CD4-positive, alpha-beta T cell treated with Interleukin-10 for 1 hour (primary cell): ENCODE results near the gene OSM.
"Not testable (repeated sequence)": the region's sequence is repeated elsewhere in the genome, so short reads cannot be mapped to it uniquely, and the experiment has no call there.

Experiments used
- DNase-seq: peaks from one replicate; pipeline ENCODE4 v3.0.0-alpha.2; 2020

OSM gene

DNA sequence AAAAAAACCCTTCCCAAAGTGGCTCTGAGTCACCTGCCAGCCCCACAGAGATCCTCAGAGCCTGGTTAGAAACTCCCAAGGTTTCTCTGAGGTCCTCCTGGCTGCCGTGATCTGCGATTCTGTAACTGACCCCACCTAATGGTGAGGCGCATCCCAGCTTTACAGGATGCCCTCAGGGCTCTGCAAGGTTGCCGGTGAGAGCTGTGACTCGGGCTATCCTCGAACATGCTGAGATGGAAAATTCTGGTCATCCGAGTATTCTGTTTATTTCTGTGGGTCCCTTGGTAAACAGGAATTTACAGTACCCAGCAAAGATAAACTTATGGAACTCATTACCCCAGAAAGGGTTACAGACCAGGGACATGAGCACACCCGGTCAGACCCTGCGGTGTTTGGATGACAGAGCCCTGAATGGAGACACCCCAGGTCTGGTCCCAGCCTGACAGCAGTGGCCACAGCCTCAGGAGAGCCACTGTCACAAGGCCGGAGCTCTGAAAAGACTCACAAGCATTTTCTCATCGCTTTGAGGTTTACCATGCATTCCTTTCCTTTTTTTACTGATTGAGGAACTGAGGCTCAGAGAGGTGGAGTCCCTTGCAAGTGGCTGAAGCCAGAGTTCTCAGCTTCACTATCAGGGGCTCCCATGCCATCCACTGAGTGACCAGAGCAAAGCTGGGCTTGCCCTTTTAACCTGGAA lies 42.3 kb downstream of the OSM start:
- no peak for DNase-seq

DNA sequence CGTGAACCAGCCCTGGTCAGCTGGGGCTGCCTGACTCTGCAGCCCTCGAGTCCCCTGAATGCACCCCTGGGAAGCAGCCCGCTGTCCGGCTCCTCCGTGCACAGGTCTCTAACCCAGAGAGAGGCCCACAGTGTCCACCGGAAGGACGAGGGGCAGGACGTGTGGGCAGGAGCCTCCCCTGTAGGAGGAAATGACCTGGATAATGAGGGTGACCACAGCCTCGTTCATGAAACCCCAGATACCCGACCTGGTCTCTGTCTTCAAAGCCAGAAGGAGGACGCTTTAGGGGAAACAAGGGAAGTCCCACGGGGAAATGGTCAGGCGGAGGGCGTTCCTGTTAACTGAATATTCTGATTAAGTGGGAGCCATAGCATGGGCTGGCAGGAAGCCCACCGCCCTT lies 43.3 kb downstream of the OSM start:
- no peak for DNase-seq

DNA sequence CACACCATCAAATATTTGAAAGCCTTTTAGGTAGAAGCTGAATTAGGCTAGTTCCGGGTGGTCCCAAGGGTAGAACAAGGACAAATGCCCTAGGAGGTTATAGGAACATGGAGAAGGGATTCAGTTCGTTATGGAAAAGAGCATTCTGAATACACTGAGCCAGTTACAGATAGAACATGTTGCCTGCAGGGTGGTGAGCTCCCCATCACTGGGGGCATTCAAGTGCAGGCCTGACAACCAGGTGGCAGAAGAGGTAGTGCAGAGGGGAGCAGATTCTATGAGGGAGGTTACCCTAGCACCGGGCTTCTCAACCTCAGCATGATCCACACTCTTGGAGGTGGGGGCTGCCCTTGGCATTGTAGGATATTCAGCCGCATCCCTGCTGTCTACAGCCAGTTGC lies 44.3 kb downstream of the OSM start:
- no peak for DNase-seq

DNA sequence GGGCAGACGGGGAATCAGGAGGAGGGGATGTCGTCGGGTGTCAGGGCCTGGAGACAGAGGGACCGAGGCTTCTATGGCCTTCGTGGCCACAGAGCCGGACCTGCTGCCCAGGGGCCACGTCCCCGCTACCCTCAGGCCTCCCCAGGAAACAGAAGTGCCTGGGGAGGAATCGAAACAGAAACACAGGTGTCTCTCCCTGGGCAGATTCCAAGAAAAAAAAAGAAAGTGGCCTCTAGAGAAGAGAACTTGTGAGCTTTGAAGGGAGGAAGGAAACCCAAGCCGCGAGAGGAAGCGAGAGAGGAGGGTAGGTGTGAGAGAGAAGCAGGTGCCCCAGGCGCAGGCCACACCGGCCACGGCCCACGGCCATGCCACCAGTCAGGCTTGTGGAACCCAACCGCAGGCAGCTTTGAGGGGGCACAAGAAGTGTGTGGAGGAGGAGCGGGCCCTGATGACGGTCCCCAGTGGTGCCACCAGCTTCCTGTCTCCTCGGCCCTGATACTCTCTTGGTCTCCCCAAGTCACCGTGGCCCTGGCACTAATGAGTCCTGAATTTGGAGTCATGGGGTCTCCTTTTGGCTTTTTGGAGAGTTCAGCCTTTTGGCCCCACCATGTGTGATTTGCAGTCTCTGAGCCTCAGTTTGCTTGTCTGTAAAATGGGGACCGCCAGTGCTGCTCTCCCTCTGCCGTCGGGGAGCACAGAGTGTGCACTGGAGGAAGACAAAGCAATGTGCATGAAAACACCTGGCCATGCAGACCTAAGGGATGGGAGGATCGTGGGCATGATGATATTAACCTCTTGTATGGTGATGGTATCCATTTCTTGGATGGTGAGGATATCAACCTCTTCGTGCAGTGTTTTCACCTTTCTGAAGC lies 45.3 kb downstream of the OSM start:
- DNase-seq, result peak; percentile 74

DNA sequence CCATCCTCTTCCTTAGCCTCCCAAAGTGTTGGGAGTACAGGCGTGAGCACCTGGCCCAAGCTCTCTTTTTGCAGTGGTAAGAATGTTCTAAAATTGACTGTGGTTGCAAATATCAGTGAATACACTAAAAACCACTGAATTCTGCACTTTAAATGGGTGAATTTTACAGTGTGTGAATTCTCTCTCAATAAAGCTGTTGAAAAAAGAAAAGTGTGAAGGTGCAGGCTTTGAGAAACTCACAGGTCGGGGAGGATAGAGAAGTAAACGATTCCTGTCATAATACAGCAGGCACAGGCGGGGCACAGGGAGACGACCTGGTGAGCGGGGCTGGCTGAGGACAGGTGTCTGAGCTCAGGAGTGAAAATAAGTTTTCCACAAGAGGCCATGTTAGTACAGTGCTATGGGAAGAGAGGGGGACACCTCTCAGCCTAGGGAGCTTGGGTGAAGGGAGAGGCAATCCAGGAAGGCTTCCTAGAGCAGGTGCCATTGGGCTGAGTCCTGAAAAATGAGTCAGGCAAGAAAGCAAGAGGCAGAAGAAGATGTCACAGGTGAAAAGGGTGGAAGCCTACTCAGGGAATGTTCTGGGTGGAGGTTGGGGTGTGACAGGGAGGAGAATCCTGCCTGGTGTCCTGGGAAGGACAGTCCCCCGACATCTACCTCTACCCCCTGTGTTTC lies 46.2 kb downstream of the OSM start:
- DNase-seq, result no peak

DNA sequence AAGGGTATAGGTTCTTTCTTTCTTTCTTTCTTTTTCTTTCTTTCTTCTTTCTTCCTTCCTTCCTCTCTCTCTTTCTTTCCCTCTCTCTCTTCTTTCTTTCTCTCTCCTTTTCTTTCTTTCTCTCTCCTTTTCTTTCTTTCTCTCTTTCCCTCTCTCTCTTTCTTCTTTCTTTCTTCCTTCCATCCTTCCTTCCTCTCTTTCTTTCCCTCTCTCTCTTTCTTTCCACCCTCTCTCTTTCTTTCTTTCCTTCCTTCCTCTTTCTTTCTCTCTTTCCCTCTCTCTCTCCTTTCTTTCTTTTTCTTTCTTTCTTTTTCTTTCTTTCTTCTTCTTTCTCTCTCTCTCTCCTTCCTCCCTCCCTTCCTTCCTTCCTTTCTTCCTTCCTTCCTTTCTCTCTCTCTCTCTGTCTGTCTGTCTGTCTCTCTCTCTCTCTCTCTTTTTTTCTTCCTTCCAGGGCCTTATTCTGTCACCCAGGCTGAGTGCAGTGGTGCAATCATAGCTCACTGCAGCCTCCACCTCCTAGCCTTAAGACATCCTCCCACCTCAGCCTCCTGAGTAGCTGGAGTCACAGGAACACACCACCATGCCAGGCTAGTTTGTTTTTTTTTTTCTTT lies 46.9 kb downstream of the OSM start:
- DNase-seq, result no peak

DNA sequence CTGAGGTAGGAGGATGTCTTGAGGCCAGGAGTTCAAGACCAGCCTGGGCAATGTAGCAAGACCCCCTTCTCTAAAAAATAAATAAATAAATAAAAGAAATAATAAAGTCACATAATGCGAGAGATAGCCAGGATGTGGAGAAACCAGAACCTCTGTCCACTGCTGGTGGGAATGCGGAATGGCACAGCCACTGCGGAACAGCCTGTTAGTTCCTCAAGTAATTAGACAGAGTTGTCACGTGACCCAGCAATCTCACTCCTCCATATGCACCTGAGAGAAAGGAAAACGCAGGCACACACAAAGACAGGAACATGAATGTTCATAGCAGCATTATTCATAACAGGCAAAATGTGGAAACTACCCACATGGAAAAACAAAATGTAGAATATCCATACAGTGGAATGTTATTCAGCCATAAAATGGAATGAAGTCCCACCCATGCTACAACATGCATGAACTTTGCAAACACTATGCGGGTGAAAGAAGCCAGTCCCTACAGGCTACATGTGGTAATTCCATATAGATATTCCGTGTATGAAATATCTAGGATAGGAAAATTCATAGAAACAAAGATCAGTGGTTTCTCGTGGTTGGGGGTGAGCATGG lies 47.5 kb downstream of the OSM start:
- DNase-seq, result no peak

DNA sequence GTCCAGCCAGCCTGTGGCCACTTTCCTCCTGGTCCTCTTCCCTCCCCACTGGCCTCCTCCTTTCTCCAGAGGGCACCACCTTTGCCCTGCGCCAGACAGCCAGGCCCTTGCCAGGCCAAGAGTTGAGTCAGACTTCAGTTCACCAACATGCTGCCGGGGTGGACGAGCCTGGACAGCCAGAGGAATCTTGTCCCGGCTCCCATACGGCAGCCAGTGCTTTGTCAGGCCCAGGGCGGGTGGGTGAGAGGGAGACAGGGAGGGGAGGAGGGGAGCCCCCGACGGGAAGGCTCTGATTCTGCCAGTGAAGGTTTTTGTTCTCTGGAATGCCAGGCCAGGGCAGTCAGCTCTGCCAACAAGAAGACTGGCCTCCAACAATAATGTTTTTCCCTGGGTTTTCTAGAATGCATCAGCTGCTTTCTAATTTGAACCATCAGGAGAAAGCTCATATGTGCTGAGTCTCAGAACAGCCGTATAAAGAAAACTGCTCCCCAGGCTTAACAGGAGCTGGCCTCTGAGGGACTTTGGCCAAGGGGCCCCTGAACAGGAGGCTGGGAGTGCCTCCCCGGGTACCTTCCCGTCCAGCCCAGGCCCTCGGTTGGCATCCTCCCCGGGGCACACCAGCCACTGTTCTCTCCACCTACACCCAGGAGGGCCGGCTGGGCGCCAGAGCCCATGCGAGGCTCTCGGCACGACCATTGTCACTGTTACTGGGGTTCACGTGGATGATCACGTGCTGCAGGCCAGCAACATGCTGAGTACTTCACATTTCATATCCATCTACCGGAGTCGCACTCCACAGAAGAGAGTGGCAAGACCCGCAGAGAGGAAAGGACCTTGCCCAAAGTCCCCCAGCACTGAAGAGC lies 48.7 kb downstream of the OSM start:
- DNase-seq, result no peak

DNA sequence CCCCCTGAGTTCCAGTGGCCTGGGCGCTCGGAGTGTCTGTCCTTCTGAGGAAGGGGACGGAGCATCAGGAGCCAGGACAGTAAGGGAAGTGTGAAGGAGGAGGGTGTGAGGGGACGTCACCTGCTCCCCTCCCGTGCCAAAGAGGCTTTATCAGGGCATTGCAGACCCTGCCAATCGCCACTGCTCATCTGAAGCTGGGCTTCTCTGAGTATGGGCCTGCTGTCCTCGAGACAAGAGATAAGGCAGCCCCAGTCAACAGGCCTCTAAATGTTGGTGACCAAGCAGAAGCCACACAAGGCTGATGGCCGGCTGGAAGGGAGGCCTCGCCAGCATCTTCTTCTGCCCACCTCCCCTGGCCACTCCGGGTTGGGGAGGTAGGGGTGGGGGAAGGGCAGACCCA lies 49.9 kb downstream of the OSM start:
- DNase-seq, result no peak

DNA sequence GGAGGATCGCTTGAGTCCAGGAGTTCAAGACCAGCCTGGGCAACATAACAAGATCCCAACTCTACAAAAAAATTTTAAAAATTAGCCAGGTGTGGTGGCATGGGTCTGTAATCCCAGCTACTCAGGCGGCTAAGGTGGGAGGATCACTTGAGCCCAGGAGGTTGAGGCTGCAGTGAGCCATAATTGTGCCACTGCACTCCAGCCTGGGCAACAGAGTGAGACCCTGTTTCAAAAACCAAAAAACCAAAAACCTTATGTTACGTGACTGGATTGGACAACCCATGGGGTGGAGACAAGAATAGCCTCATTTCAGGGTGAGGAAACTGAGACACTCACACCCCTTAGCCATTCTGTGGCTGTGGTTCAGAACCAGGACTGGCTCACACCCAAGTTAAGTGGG lies 50.4 kb downstream of the OSM start:
- not testable (repeated sequence) for DNase-seq

DNA sequence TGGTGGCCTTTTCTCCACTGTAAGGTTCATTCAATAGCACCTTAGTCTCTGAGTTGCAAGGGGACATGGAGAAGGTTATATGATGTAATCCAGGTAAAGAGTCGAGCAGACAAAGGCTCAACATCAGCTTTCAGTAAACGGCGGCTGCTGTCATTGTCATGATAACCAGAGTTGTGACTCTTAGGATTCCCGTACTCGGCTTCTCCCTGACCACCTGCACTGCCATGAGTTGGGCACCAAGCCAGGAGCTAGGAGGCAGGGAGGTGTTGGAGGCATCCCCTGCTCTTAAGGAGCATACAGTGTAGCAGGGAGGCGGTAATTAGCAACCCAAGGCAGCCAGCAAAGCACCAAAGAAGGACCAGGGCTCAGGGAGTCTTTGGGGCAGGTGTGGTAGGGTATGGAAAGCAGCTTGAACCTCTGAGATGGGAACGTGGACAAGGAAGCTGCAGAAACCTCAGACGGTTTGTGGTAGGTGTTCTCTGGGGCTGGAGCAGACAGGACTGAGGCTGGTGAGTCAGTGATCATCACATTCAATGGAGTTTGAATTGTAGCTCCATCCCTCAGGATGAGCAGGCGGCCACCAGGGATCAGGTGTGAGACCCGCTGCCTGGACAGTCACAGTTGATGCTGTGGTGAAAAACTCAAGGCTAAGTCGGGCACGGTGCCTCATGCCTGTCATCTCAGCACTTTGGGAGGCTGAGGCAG lies 51.8 kb downstream of the OSM start:
- no peak for DNase-seq

DNA sequence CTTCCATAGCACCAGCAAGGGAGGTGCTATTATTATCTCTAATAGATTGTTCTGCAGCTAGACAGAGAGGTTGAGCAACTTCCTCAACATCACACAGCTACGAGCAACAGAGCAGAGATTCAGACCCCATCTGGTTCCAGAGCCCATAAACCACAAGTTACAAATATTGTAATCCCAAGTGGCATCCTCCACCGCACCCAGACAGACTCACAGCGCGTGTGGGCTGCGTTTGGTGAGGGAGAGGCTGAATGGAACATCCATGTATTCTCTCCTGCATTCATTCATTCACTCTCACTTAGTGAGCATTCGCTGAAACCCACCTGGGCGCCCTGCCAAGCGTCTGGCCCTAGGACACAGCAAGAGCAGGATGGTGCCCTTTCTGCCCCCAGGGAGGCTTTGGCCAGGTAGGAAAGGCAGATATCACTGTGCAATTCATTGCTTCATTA lies 53.6 kb downstream of the OSM start:
- DNase-seq, result no peak
